ENCODE data around the gene TMEM120B.

Gene TMEM120B

GRCh38 chr12:121748571-121749265 lies 36.2 kb downstream of the TMEM120B start (continued):
- TF ChIP-seq, protein P1, sequence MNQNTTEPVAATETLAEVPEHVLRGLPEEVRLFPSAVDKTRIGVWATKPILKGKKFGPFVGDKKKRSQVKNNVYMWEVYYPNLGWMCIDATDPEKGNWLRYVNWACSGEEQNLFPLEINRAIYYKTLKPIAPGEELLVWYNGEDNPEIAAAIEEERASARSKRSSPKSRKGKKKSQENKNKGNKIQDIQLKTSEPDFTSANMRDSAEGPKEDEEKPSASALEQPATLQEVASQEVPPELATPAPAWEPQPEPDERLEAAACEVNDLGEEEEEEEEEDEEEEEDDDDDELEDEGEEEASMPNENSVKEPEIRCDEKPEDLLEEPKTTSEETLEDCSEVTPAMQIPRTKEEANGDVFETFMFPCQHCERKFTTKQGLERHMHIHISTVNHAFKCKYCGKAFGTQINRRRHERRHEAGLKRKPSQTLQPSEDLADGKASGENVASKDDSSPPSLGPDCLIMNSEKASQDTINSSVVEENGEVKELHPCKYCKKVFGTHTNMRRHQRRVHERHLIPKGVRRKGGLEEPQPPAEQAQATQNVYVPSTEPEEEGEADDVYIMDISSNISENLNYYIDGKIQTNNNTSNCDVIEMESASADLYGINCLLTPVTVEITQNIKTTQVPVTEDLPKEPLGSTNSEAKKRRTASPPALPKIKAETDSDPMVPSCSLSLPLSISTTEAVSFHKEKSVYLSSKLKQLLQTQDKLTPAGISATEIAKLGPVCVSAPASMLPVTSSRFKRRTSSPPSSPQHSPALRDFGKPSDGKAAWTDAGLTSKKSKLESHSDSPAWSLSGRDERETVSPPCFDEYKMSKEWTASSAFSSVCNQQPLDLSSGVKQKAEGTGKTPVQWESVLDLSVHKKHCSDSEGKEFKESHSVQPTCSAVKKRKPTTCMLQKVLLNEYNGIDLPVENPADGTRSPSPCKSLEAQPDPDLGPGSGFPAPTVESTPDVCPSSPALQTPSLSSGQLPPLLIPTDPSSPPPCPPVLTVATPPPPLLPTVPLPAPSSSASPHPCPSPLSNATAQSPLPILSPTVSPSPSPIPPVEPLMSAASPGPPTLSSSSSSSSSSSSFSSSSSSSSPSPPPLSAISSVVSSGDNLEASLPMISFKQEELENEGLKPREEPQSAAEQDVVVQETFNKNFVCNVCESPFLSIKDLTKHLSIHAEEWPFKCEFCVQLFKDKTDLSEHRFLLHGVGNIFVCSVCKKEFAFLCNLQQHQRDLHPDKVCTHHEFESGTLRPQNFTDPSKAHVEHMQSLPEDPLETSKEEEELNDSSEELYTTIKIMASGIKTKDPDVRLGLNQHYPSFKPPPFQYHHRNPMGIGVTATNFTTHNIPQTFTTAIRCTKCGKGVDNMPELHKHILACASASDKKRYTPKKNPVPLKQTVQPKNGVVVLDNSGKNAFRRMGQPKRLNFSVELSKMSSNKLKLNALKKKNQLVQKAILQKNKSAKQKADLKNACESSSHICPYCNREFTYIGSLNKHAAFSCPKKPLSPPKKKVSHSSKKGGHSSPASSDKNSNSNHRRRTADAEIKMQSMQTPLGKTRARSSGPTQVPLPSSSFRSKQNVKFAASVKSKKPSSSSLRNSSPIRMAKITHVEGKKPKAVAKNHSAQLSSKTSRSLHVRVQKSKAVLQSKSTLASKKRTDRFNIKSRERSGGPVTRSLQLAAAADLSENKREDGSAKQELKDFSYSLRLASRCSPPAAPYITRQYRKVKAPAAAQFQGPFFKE (tag by site-specific recombination; IDR thresholded peaks at IDR 0.05; ENCODE audit: borderline replicate concordance), result no peak
- TF ChIP-seq ZNF16 (tag by site-specific recombination; IDR thresholded peaks at IDR 0.05; ENCODE audit: low read depth), result no peak
- peak; percentile 46; the same call in 1 of the 2 replicates for TF ChIP-seq ZNF596 (tag by site-specific recombination; IDR thresholded peaks at IDR 0.05)
- TF ChIP-seq ZFP3 (tag by site-specific recombination; IDR thresholded peaks at IDR 0.05; ENCODE audit: low read depth), result no peak
- TF ChIP-seq ZNF677 (tag by site-specific recombination; IDR thresholded peaks at IDR 0.05), result no peak
- TF ChIP-seq ZNF223 (tag by site-specific recombination; IDR thresholded peaks at IDR 0.05), result no peak
- TF ChIP-seq ZBTB20 (tag by site-specific recombination; IDR thresholded peaks at IDR 0.05), result no peak; the same call in 1 of the 2 replicates
- TF ChIP-seq ZNF157 (tag by site-specific recombination; IDR thresholded peaks at IDR 0.05), result no peak
- TF ChIP-seq ZNF792 (tag by site-specific recombination; IDR thresholded peaks at IDR 0.05), result peak; percentile 45; the same call in 1 of the 2 replicates
- no peak for TF ChIP-seq ZNF488 (tag by site-specific recombination; IDR thresholded peaks at IDR 0.05)
- peak; percentile 96 for TF ChIP-seq ZFP69B (tag by site-specific recombination; IDR thresholded peaks at IDR 0.05)
- no peak for TF ChIP-seq ZNF140 (tag by site-specific recombination; IDR thresholded peaks at IDR 0.05)
- TF ChIP-seq ZNF214 (tag by site-specific recombination; IDR thresholded peaks at IDR 0.05; ENCODE audit: borderline replicate concordance), result no peak
- TF ChIP-seq ZNF112 (tag by site-specific recombination; IDR thresholded peaks at IDR 0.05), result no peak
- TF ChIP-seq ZNF121 (tag by site-specific recombination; IDR thresholded peaks at IDR 0.05), result no peak
- no peak for TF ChIP-seq ZNF174 (tag by site-specific recombination; IDR thresholded peaks at IDR 0.05)
- TF ChIP-seq ZBTB1 (tag by site-specific recombination; IDR thresholded peaks at IDR 0.05), result no peak
- TF ChIP-seq ZBTB49 (tag by site-specific recombination; IDR thresholded peaks at IDR 0.05; ENCODE audit: low read depth), result no peak
- TF ChIP-seq ZNF449 (tag by site-specific recombination; IDR thresholded peaks at IDR 0.05), result no peak
- no peak for TF ChIP-seq ZNF146 (tag by site-specific recombination; IDR thresholded peaks at IDR 0.05)
- no peak for TF ChIP-seq BCL6B (tag by site-specific recombination; IDR thresholded peaks at IDR 0.05)
- TF ChIP-seq ZNF664 (tag by site-specific recombination; IDR thresholded peaks at IDR 0.05), result peak; percentile 7; the same call in 1 of the 2 replicates
- peak; percentile 72; the same call in 1 of the 2 replicates for TF ChIP-seq ZNF2 (tag by site-specific recombination; IDR thresholded peaks at IDR 0.05)
- TF ChIP-seq, protein P2, sequence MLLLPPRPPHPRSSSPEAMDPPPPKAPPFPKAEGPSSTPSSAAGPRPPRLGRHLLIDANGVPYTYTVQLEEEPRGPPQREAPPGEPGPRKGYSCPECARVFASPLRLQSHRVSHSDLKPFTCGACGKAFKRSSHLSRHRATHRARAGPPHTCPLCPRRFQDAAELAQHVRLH (tag by site-specific recombination; IDR thresholded peaks at IDR 0.05), result no peak
- no peak for TF ChIP-seq ZNF654 (tag by site-specific recombination; IDR thresholded peaks at IDR 0.05; ENCODE audit: low read depth)

Data from HEK293 (cell line).